OCI-LY3 (cell line): Measurements from ENCODE around the gene CLCN5.

Experiments
- H2AFZ ChIP-seq: fragments of 200-600, 300-600 bp; shearing (Covaris generic); 2 replicates; pipeline ENCODE4 v1.6.0; 2014; ENCODE audit warnings: antibody characterized with exemption, low read depth, low read length
- H3K27ac ChIP-seq: fragments of 200-600, 300-600 bp; sonication (generic); 2 replicates; pipeline ENCODE4 v1.5.1; 2014; ENCODE audit warnings: mild to moderate bottlenecking, low read length, moderate library complexity, mixed read lengths
- H3K27me3 ChIP-seq: fragments of 200-600, 300-600 bp; sonication (generic); 2 replicates; pipeline ENCODE4 v1.6.1; 2014; ENCODE audit warnings: low read depth, low read length, mixed read lengths
- H3K36me3 ChIP-seq: fragments of 200-600, 300-600 bp; sonication (generic); replicated peaks from 2 replicates; pipeline ENCODE3; 2014; ENCODE audit warnings: low read depth, low read length, mixed read lengths
- H3K4me1 ChIP-seq: fragments of 300-600, 200-600 bp; sonication (generic); 2 replicates; pipeline ENCODE4 v1.6.1; 2014; ENCODE audit warnings: low read length, mixed read lengths
- H3K4me2 ChIP-seq: fragments of 200-600, 300-600 bp; sonication (generic); 2 replicates; pipeline ENCODE4 v1.6.1; 2014; ENCODE audit warnings: low read length, mixed read lengths
- H3K4me3 ChIP-seq: fragments of 300-600, 200-600 bp; sonication (generic); 2 replicates; pipeline ENCODE4 v1.5.1; 2014; ENCODE audit warnings: antibody characterized with exemption, mild to moderate bottlenecking, low read length, moderate library complexity
- H3K79me2 ChIP-seq: fragments of 300-600, 200-600 bp; shearing (Covaris generic); 2 replicates; pipeline ENCODE4 v1.6.1; 2014; ENCODE audit warnings: mild to moderate bottlenecking, low read length, mixed read lengths
- H3K9ac ChIP-seq: fragments of 300-600, 200-600 bp; shearing (Covaris generic); 2 replicates; pipeline ENCODE4 v1.6.0; 2014; ENCODE audit warnings: mild to moderate bottlenecking, low read length, moderate library complexity
- H3K9me3 ChIP-seq: fragments of 200-600, 300-600 bp; shearing (Covaris generic); 2 replicates; pipeline ENCODE4 v1.6.1; 2014; ENCODE audit warnings: low read length, mixed read lengths; ENCODE audit not compliant: insufficient read depth
- H4K20me1 ChIP-seq: fragments of 200-600, 300-600 bp; sonication (generic); 2 replicates; pipeline ENCODE4 v1.6.1; 2016; ENCODE audit warnings: low read length, mixed read lengths; ENCODE audit not compliant: insufficient read depth
- CTCF ChIP-seq: fragments of 200-600, 300-600 bp; sonication (generic); IDR thresholded peaks from 2 replicates; pipeline ENCODE4 v1.5.1; 2014; ENCODE audit warnings: antibody characterized with exemption, low read length, low read depth
- EZH2phosphoT487 ChIP-seq: fragments of 200-600 bp; shearing (Covaris generic); IDR thresholded peaks from 2 replicates; pipeline ENCODE4 v1.6.1; 2018; ENCODE audit warnings: antibody characterized with exemption, mixed run types, low read depth

Gene CLCN5

GRCh38 chrX:49901048-49901447 lies 21.3 kb upstream of the CLCN5 start:
- H2AFZ ChIP-seq: no peak overlapping the region
- H3K27ac ChIP-seq: no peak overlapping the region
- TF ChIP-seq EZH2phosphoT487 (no peak), CTCF (no peak)
- H4K20me1 ChIP-seq: no peaks in the 10 kb centered on the region
- H3K79me2 ChIP-seq: no peaks in the 10 kb centered on the region
- H3K36me3 ChIP-seq: no peaks in the 10 kb centered on the region
- H3K9me3 ChIP-seq: no peaks in the 10 kb centered on the region; the same call in 1 of the 2 replicates
- no peak overlapping the region for H3K4me2 ChIP-seq
- H3K9ac ChIP-seq: no peak overlapping the region
- H3K4me1 ChIP-seq: no peaks in the 10 kb centered on the region
- H3K27me3 ChIP-seq: peaks cover 4% of the 10 kb centered on the region
- H3K4me3 ChIP-seq: no peak overlapping the region

GRCh38 chrX:49910344-49910743 lies 12.1 kb upstream of the CLCN5 start:
- TF ChIP-seq EZH2phosphoT487: no peak
- TF ChIP-seq CTCF: no peak
- Histone ChIP-seq H2AFZ (peak overlapping the region; percentile 16; the same call in 1 of the 2 replicates), H3K36me3 (no peaks in the 10 kb centered on the region), H3K27ac (no peak overlapping the region), H3K9me3 (no peaks in the 10 kb centered on the region), H3K9ac (no peak overlapping the region), H3K27me3 (no peaks in the 10 kb centered on the region), H3K4me3 (no peak overlapping the region), H3K4me2 (peak overlapping the region; percentile 41), H4K20me1 (no peaks in the 10 kb centered on the region), H3K4me1 (peaks cover 12% of the 10 kb centered on the region), H3K79me2 (no peaks in the 10 kb centered on the region)

- Histone ChIP-seq H2AFZ (no peak overlapping the region), H3K9ac (no peak overlapping the region), H3K9me3 (no peaks in the 10 kb centered on the region), H3K4me2 (no peak overlapping the region), H3K36me3 (no peaks in the 10 kb centered on the region), H3K4me1 (peaks cover 12% of the 10 kb centered on the region), H4K20me1 (no peaks in the 10 kb centered on the region), H3K27me3 (no peaks in the 10 kb centered on the region), H3K4me3 (no peak overlapping the region), H3K79me2 (no peaks in the 10 kb centered on the region), H3K27ac (no peak overlapping the region)
- TF ChIP-seq EZH2phosphoT487: no peak
These were observed 10.3 kb upstream of the CLCN5 start for GRCh38 chrX:49912086-49912485.

GRCh38 chrX:49912861-49913260 lies 9.5 kb upstream of the CLCN5 start:
- Histone ChIP-seq H3K27me3 (no peaks in the 10 kb centered on the region), H3K4me2 (no peak overlapping the region), H3K79me2 (no peaks in the 10 kb centered on the region), H3K9ac (no peak overlapping the region), H2AFZ (no peak overlapping the region), H3K36me3 (no peaks in the 10 kb centered on the region), H3K4me3 (no peak overlapping the region), H3K9me3 (no peaks in the 10 kb centered on the region), H3K4me1 (peaks cover 12% of the 10 kb centered on the region), H3K27ac (no peak overlapping the region), H4K20me1 (no peaks in the 10 kb centered on the region)
- no peak for TF ChIP-seq EZH2phosphoT487
- no peak for TF ChIP-seq CTCF
